Activated T-helper 1 cell treated with anti-CD3 and anti-CD28 coated beads, Interleukin-2, amount 50 U/mL, for 16 hours (primary cell): ENCODE results near the gene MGAT5.

Source experiments
- DNase-seq, 2 donors: peaks; one replicate each; pipeline ENCODE4 v3.0.0-alpha.2; 2020; ENCODE audit warnings: low read depth in 1 of 2, low spot score in 1 of 2

Gene MGAT5

GRCh38 chr2:134301099-134301927 lies 47.4 kb downstream of the MGAT5 start:
- no peak for DNase-seq

- no peak for DNase-seq
These were observed 48.0 kb downstream of the MGAT5 start for GRCh38 chr2:134301928-134302260.

- no peak for DNase-seq
These were observed 50.7 kb downstream of the MGAT5 start for GRCh38 chr2:134304394-134305108.

GRCh38 chr2:134305109-134305491 lies 51.2 kb downstream of the MGAT5 start:
- DNase-seq, result no peak

GRCh38 chr2:134306521-134306920 lies 52.6 kb downstream of the MGAT5 start:
- no peak for DNase-seq

- DNase-seq, result no peak
These were observed 53.5 kb downstream of the MGAT5 start for GRCh38 chr2:134307334-134307733.

- no peak for DNase-seq
These were observed 54.9 kb downstream of the MGAT5 start for GRCh38 chr2:134308474-134309385.

- DNase-seq, result no peak
These were observed 56.5 kb downstream of the MGAT5 start for GRCh38 chr2:134310107-134311079.

- no peak for DNase-seq
These were observed 58.6 kb downstream of the MGAT5 start for GRCh38 chr2:134312482-134312881.

GRCh38 chr2:134314202-134314601 lies 60.3 kb downstream of the MGAT5 start:
- no peak for DNase-seq

- DNase-seq, result no peak
These were observed 61.0 kb downstream of the MGAT5 start for GRCh38 chr2:134314681-134315368.

GRCh38 chr2:134315471-134315870 lies 61.6 kb downstream of the MGAT5 start:
- DNase-seq, result no peak

GRCh38 chr2:134319596-134320254 lies 65.9 kb downstream of the MGAT5 start:
- no peak for DNase-seq

- peak in 1 of 2 donors; percentile 8 for DNase-seq
These were observed 67.1 kb downstream of the MGAT5 start for GRCh38 chr2:134320930-134321329.

GRCh38 chr2:134323777-134324176 lies 69.9 kb downstream of the MGAT5 start:
- DNase-seq, result no peak

GRCh38 chr2:134324430-134324829 lies 70.6 kb downstream of the MGAT5 start:
- no peak for DNase-seq

- DNase-seq, result no peak
These were observed 71.1 kb downstream of the MGAT5 start for GRCh38 chr2:134324947-134325346.

GRCh38 chr2:134325696-134326095 lies 71.8 kb downstream of the MGAT5 start:
- DNase-seq, result no peak

GRCh38 chr2:134327367-134327766 lies 73.5 kb downstream of the MGAT5 start:
- no peak for DNase-seq
